Fibroblast of the aortic adventitia (primary cell): ENCODE measurements around the gene TRABD2A. TPM values are rescaled to one million over a fixed set of nuclear protein-coding genes. Genes with fewer than 3 reads are reported as not detected.
A peak's percentile ranks its signal among the peaks of the same experiment; 100 is the strongest.

Experiments
- DNase-seq: peaks from one replicate; pipeline ENCODE4 v3.0.0-alpha.2; 2010; ENCODE audit warnings: low read depth
- H3K4me3 ChIP-seq: 2 replicates; pipeline ENCODE4 v1.5.1; 2011; ENCODE audit warnings: low read depth, mild to moderate bottlenecking, control low read depth, low read length, moderate library complexity
- CTCF ChIP-seq: IDR thresholded peaks from 2 replicates; pipeline ENCODE4 v1.5.1; 2011; ENCODE audit warnings: mild to moderate bottlenecking, low read length, control low read depth, inconsistent platforms; ENCODE audit not compliant: insufficient read depth
- total RNA-seq: library from RNA; depleted of rRNA; stranded (reverse); fragments of >200 nt; gene quantifications from 2 replicates; pipeline ENCODE4 v1.2.3, GENCODE V29; 2012; ENCODE audit warnings: low replicate concordance

Gene TRABD2A
- 0.33 and 1.6 TPM in 2 replicates for total RNA-seq

- DNase-seq = no peak
Measured at GRCh38 chr2:84880645-84881521, at the start of gene TRABD2A. Gene TRABD2A (minus strand): TSS chr2:84881084. CDS start chr2:84881039, 45 bp downstream.

GRCh38 chr2:84927275-84927627 is 46.4 kb upstream of the TRABD2A start:
- DNase-seq = no peak
- H3K4me3 ChIP-seq = no peak overlapping the region
- no peak for TF ChIP-seq CTCF

More at GRCh38 chr2:84880645-84881521, at the start of gene TRABD2A:
- H3K4me3 ChIP-seq = peak within 1 kb of the TSS; percentile 59
- TF ChIP-seq CTCF = no peak

GRCh38 chr2:84925724-84926376 is 45.0 kb upstream of the TRABD2A start:
- TF ChIP-seq CTCF = peak; percentile 84
- peak overlapping the region; percentile 64 for H3K4me3 ChIP-seq
- peak; percentile 85 for DNase-seq

- no peak for TF ChIP-seq CTCF
- no peak overlapping the region for H3K4me3 ChIP-seq
- no peak for DNase-seq
Measured at GRCh38 chr2:84925336-84925723, 44.4 kb upstream of the TRABD2A start.

GRCh38 chr2:84924173-84925106 is 43.6 kb upstream of the TRABD2A start:
- peak; percentile 72 for DNase-seq
- H3K4me3 ChIP-seq = no peak overlapping the region
- no peak for TF ChIP-seq CTCF

- H3K4me3 ChIP-seq = no peak overlapping the region
- no peak for TF ChIP-seq CTCF
- DNase-seq = no peak
Measured at GRCh38 chr2:84923009-84923408, 42.1 kb upstream of the TRABD2A start.
